ENCODE measurements around the gene FBXO3. TPM values are rescaled to one million over a fixed set of nuclear protein-coding genes. Genes with fewer than 3 reads are reported as not detected.

FBXO3 gene
- total and polyA plus RNA-seq, 9 of the 15 experiments (the other 6 are each of a cell fraction or from before 2014, with no cell fraction given) = 11.6 to 59.3 (median 29.2) TPM

DNA sequence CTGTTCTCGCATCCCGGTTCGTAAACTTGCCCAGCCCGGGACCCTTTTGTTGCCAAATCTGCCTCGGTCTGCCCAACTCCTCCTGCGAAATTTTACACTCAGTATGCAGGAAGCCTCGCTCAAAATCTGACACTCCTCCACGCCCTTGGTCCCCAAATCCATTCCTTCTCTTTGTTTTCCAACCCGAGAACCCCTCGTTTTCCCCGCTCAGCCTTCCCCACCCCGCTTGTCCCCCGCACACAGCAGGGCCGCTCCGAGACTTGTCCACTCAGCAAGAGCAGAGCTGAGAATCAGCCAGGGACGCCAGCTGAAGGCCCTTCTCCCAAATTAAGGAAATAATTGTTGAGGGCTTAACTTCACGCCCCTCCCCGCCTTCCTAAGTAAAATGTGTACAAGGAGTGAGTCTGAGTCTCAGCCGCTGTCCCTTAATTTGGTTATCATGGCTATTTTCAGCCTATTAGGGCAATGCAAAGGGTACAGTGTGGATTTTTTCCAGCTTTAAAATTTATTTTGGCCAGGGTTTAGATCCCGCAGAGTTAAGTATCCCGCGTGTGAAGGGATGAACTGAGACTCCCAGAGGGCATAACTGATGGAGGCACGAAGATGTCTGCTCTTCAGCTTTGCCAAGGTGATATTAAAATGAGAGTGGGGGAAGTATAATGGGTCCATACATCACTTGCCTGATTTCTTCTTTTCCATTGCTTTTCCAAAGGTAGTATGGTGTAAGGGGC, 581 bp upstream of the FBXO3 start (continued):
- TF ChIP-seq ZBTB40 (IDR thresholded peaks at IDR 0.05) (peak; percentile 32; the same call in 1 of the 2 replicates), ZBTB40 (CRISPR knock-in tag; IDR thresholded peaks at IDR 0.05) (no peak)
